GM18505 (cell line): ENCODE measurements around the gene NDUFS4.
"Not testable (repeated sequence)": the region's sequence is repeated elsewhere in the genome, so short reads cannot be mapped to it uniquely, and the experiment has no call there.

Experiments used
- ATAC-seq: cut with Tn5 transposase; IDR thresholded peaks from one replicate; pipeline ENCODE4 v1.9.1; 2021; ENCODE audit not compliant: unreplicated experiment
- POLR2A ChIP-seq: IDR thresholded peaks from 4 replicates; pipeline ENCODE4 v1.6.1; 2011; ENCODE audit warnings: borderline replicate concordance; ENCODE audit not compliant: insufficient read depth, insufficient read length; ENCODE audit errors: extremely low read depth

Gene NDUFS4

DNA sequence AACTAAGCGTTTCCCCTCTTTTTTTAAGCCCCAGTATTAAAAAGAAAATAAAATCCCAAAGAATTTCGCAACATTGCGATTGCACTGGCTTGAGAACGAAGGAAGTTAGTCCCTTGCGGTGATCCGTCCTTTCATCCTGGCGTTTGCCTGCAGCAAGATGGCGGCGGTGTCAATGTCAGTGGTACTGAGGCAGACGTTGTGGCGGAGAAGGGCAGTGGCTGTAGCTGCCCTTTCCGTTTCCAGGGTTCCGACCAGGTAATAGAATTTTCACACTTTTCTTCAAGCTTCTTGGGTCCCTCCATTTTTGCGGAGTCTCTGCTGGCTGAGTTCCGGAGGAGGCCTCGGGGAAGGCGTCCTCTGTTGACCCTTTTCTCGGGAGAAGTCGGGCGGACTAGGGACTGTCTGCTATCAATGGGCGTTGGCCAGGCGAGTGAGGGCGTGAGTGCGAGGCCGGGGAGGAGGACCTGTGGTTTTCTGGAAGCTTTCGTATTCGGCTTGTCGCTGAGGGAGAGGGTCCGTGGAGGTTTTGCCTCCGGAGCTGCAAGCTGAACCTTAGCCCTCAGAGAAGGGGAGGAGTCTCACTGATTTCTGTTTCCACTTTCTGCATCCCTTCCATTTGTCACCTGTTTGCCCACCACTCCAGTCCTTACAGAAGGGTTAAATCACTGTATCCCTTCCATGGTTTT, at the start of gene NDUFS4:
Gene NDUFS4, plus strand, starts transcription at position 134 of the 686 bp plus-strand sequence. Its CDS starts 24 bp downstream, at position 158.
- peak; percentile 91 for TF ChIP-seq POLR2A
- ATAC-seq = peak; percentile 97

GRCh38 chr5:53512539-53512938, 47.9 kb upstream of the NDUFS4 start:
- TF ChIP-seq POLR2A = no peak
- no peak for ATAC-seq

DNA sequence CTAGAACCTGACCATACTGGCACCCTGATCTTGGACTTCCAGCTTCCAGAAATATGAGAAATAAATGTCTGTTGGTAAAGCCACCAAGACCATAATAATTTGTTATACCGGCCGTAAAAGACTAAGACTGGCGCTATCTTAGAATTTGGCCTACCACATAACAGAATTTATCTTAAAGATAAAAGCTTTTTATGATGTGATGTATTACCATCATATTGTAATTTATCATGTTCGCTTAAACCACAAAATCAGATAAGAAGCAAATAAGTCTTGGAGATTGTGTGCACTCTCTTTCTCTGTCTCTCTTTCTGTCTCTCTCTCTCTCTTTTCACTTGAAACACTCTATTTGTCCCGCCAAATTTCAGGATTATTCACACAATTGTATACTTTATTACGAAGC, 44.5 kb upstream of the NDUFS4 start:
- ATAC-seq = no peak
- TF ChIP-seq POLR2A = no peak

GRCh38 chr5:53520813-53521212, 39.6 kb upstream of the NDUFS4 start:
- TF ChIP-seq POLR2A = no peak
- no peak for ATAC-seq

GRCh38 chr5:53537711-53538110, 22.7 kb upstream of the NDUFS4 start:
- TF ChIP-seq POLR2A = no peak
- no peak for ATAC-seq

DNA sequence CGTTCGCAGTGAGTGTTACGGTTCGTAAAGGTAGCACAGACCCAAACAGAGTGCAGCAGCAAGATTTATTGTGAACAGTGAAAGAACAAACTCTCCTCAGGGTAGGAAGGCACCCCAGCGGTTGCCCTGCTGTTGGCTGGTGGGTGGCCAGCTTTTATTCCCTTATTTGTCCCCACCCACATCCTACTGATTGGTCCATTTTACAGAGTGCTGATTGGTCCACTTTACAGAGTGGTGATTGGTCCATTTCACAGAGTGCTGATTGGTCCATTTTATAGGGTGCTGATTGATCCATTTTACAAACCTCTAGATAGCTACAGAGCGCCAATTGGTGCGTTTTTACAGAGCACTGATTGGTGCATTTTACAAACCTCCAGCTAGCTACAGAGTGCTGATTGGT, 19.7 kb upstream of the NDUFS4 start:
- ATAC-seq = not testable (repeated sequence)

DNA sequence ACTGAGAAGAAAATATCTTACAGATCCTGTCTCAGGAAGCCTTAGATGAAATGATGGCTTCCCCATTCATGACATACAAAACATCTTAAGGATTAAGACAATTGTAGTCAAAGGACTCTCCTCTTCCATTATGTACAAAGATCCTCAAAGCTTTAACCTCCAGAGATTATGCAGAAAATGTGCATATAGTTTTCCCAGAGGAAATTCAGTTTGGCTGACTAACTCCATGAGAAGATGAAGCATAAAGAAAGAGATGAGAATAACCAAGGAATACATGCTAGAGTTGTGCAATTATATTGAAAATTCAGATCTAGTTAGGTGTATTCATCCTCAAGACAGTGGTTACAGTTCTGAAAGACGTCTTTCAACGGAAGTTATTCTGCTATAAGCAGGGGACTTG, 18.6 kb upstream of the NDUFS4 start:
- no peak for TF ChIP-seq POLR2A
- ATAC-seq = no peak

- no peak for TF ChIP-seq POLR2A
- ATAC-seq = no peak
Observed at GRCh38 chr5:53542926-53543325, 17.5 kb upstream of the NDUFS4 start.

DNA sequence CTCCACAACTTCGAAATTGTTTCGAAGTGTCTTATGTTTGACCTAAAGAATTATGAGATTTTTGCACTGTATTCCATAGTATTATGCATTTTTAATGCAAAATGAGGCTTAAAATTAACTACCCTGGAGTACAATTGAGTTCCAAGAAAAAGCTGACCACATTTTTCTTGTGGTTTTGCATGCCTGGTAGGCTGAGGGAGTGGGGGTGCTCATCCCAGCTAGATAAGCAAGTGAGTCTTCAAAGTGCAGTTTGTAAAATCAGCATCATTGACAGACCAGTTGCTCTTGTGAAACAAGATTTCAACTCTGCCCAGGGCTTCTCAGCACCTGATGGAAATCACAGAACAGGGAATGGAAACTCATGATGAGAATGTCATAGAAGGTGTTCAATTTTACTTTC, 17.0 kb upstream of the NDUFS4 start:
- no peak for ATAC-seq
- no peak for TF ChIP-seq POLR2A

DNA sequence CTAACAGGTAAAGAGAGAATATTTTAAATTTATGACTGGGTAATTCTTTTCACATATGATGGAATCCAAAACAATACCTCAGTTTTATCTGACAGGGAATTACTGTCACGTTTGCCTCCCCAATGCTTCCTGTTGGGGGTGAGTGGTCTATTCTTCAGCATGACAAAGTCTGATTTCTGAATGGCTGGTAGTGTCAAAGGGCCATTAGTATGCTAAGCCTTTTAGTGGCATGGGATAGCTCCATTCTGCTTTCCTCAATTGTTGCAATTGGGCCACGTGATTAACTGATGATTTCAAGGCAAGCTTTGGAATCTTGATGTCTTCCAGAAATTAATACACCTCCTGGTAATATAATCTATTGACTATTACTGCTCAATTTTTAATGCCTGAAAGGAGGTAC, 14.7 kb upstream of the NDUFS4 start:
- ATAC-seq = no peak
- no peak for TF ChIP-seq POLR2A

DNA sequence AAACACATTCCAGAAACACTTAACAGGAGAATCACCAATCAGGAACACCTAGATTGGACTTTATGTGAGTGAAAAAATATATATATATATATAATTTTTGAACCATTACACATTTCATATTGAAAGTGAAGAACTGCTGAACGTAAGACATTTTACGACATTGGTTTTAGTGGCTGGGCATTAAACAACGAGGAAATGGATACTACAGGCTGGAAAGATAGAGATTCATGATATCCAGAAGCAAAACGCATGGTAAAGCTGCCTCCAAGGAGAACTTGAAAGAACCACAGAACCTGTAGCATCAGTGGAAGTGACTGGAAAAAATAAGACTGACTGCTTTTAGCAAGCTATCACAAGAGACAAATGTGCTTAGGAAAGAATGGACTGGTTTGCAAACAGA, 13.2 kb upstream of the NDUFS4 start:
- no peak for ATAC-seq
- no peak for TF ChIP-seq POLR2A

- ATAC-seq = not testable (repeated sequence)
Observed at GRCh38 chr5:53548501-53548900, 11.9 kb upstream of the NDUFS4 start.

GRCh38 chr5:53549792-53550191, 10.6 kb upstream of the NDUFS4 start:
- no peak for ATAC-seq
- TF ChIP-seq POLR2A = no peak

DNA sequence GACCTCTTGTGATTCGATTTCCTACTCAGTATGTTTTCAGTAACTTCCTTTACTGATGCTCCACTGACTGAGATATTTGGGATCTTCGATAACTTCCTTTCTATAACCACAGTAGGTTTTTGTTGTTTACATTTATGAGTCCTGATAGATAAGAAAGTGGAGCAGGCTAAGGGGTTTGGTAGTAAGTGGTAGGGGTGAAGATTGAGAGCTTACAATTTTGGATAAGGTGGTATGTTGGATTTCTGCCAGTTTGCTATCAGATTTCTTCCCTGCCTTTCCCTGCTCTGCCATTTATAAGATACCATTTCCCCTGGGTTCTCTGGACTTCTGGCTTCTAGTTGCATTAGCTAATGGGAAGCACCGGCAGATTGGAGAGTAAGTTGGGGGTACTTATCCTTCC, 7.9 kb upstream of the NDUFS4 start:
- ATAC-seq = no peak
- TF ChIP-seq POLR2A = no peak

GRCh38 chr5:53554444-53554843, 6.0 kb upstream of the NDUFS4 start:
- no peak for ATAC-seq
- no peak for TF ChIP-seq POLR2A

- ATAC-seq = no peak
- no peak for TF ChIP-seq POLR2A
Observed at GRCh38 chr5:53555160-53555559, 5.3 kb upstream of the NDUFS4 start.

DNA sequence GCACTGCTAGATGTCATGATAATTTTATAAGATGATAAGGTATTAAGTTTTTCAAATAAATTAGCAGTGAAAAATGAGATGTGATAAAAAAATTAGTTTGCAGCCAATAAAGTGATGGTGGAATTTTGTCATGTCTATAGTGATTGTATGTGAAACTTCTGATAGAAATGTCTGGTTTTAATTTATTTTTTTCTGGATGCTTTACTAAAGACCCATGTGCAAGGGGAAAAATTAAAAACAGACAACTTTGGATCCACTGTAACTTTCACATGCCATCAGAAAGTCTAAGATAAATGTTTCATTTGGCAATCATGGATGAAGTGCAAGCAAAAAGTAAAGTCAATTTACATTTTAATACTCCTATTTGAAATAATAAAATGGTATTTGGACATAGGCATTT, 4.4 kb upstream of the NDUFS4 start:
- no peak for TF ChIP-seq POLR2A
- no peak for ATAC-seq
